GM19452 (cell line): ENCODE measurements around the gene HECW1.
"Not testable (repeated sequence)": the region's sequence is repeated elsewhere in the genome, so short reads cannot be mapped to it uniquely, and the experiment has no call there.

Source experiments
- ATAC-seq: cut with Tn5 transposase; IDR thresholded peaks from one replicate; pipeline ENCODE4 v1.9.1; 2021; ENCODE audit not compliant: unreplicated experiment

The HECW1 gene

GRCh38 chr7:43302773-43303460 is 190.5 kb downstream of the HECW1 start:
- ATAC-seq, result no peak

GRCh38 chr7:43303740-43304241 is 191.3 kb downstream of the HECW1 start:
- ATAC-seq, result no peak

GRCh38 chr7:43306404-43306803 is 194.0 kb downstream of the HECW1 start:
- no peak for ATAC-seq

GRCh38 chr7:43307522-43307921 is 195.1 kb downstream of the HECW1 start:
- ATAC-seq, result no peak

GRCh38 chr7:43308913-43309705 is 196.7 kb downstream of the HECW1 start:
- no peak for ATAC-seq

GRCh38 chr7:43309706-43310022 is 197.2 kb downstream of the HECW1 start:
- no peak for ATAC-seq

GRCh38 chr7:43311052-43311451 is 198.6 kb downstream of the HECW1 start:
- ATAC-seq, result no peak

- ATAC-seq, result no peak
Measured at GRCh38 chr7:43311694-43312093, 199.2 kb downstream of the HECW1 start.

GRCh38 chr7:43313628-43314378 is 201.4 kb downstream of the HECW1 start:
- ATAC-seq, result no peak

- no peak for ATAC-seq
Measured at GRCh38 chr7:43314379-43315158, 202.1 kb downstream of the HECW1 start.

- ATAC-seq, result no peak
Measured at GRCh38 chr7:43317075-43317474, 204.6 kb downstream of the HECW1 start.

GRCh38 chr7:43318188-43318770 is 205.8 kb downstream of the HECW1 start:
- no peak for ATAC-seq

GRCh38 chr7:43325595-43325994 is 213.1 kb downstream of the HECW1 start:
- no peak for ATAC-seq

- no peak for ATAC-seq
Measured at GRCh38 chr7:43328336-43328735, 215.9 kb downstream of the HECW1 start.

- no peak for ATAC-seq
Measured at GRCh38 chr7:43328785-43329380, 216.4 kb downstream of the HECW1 start.

GRCh38 chr7:43332193-43332796 is 219.8 kb downstream of the HECW1 start:
- no peak for ATAC-seq

- ATAC-seq, result no peak
Measured at GRCh38 chr7:43337191-43337590, 224.7 kb downstream of the HECW1 start.

GRCh38 chr7:43337811-43338210 is 225.4 kb downstream of the HECW1 start:
- no peak for ATAC-seq

- no peak for ATAC-seq
Measured at GRCh38 chr7:43341132-43341531, 228.7 kb downstream of the HECW1 start.

GRCh38 chr7:43343417-43343816 is 231.0 kb downstream of the HECW1 start:
- ATAC-seq, result not testable (repeated sequence)
